ENCODE results near the gene KLHL12.

DNA sequence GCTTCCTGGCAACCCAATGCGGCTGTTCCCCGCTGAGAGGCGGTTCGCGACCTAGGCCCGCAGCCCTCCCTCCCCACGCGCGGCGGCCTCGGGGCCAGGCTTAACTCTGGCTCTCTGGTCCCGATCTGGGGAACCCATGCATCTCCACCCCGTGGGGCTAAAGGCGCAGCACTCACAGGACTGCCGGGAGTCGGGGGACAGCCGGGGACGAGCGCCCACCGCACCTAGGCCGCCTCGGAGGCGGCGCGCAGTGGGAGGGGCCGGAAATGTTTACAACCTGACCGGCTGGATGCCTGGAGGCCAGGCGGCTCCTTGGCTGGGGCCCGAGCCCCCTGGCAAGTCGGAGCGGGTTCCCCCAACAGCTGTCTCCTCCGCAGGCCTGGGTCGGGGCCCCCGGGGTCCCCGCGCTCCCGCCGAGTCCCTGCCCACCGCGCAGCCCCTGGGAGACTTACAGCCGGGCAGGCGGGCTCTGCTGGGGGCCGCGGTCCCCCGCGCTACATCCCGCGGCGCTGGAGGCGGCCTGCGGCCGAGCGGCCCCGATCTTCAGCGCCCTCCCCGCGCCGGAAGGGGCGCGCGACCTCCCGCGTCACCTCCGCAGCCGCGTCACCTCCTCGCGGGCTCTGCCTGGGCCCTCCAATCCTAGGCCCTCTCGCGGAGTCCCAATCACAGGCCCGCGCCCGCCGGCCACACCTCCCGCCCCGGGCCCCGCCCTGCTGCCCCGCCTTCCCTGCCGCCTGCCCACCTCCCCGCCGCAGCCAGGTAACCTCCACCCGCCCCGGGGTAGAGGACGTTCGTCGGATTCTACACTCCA, 30.9 kb upstream of the KLHL12 start, which contains the start of gene ADIPOR1:
- TF ChIP-seq, protein P1, sequence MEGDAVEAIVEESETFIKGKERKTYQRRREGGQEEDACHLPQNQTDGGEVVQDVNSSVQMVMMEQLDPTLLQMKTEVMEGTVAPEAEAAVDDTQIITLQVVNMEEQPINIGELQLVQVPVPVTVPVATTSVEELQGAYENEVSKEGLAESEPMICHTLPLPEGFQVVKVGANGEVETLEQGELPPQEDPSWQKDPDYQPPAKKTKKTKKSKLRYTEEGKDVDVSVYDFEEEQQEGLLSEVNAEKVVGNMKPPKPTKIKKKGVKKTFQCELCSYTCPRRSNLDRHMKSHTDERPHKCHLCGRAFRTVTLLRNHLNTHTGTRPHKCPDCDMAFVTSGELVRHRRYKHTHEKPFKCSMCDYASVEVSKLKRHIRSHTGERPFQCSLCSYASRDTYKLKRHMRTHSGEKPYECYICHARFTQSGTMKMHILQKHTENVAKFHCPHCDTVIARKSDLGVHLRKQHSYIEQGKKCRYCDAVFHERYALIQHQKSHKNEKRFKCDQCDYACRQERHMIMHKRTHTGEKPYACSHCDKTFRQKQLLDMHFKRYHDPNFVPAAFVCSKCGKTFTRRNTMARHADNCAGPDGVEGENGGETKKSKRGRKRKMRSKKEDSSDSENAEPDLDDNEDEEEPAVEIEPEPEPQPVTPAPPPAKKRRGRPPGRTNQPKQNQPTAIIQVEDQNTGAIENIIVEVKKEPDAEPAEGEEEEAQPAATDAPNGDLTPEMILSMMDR (IDR thresholded peaks at IDR 0.05), result no peak
- peak in 1 of 2 donors; percentile 91 for TF ChIP-seq POLR2A (IDR thresholded peaks at IDR 0.05)

Data from lower leg skin (tissue), 3 donors.